Measurements from ENCODE around the gene MED13L. TPM values are rescaled to one million over a fixed set of nuclear protein-coding genes. Genes with fewer than 3 reads are reported as not detected.

Gene MED13L
- total and polyA plus RNA-seq, 2 donors (not counting 1 experiment from before 2014, with no cell fraction given): 20.3 to 207 TPM

DNA sequence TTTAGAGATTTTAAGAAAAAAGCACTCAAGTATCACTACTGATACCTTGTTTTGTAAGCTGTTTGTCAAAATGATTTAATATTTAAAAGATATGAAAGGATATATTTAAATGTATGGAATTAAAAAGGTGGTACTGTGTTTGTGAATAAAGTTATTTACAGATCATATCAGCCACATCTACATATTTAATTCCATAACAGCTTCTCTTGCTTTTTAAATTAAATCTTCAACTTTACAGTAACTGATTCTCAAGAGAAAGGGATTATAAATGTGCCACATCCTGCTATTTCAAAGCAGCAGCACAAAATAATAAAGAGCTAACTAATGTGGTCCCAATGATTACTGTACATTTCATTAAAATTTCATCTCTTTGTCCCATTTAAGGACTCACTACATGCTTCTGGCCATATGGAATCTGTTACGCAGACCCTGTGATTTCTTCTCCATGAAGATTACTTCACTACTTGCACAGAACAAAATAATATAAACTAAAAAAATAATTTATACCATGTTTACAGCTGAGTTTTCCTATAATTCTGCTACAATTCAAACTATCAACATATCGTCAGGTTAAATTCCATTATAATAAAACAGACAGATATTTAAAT lies 117.8 kb downstream of the MED13L start:
- H3K9me3 Mint-ChIP-seq (ENCODE audit: insufficient read depth): no peaks in the 10 kb centered on the region
- CTCF ChIA-PET: no interaction called here
- peaks cover 4 to 14% of the 10 kb centered on the region in 2 donors for H3K4me1 ChIP-seq (ENCODE audit: control insufficient read depth in 2 of 2, insufficient read depth in 2 of 2, low read length in 2 of 2)
- DNase-seq (no peak), ATAC-seq (ENCODE audit: low read depth) (no peak)
- no peaks in the 10 kb centered on the region for H3K27me3 ChIP-seq (replicated peaks in 1 of 4; ENCODE audit: control extremely low read depth in 1 of 4, control insufficient read depth in 3 of 4, insufficient read depth in 4 of 4, low read length in 3 of 4)
- peaks cover 83% of the 10 kb centered on the region for H4K20me1 ChIP-seq (ENCODE audit: control insufficient read depth, insufficient read depth, low read length, poor library complexity, severe bottlenecking)
- H3K4me2 ChIP-seq (replicated peaks; ENCODE audit: low read depth, low read length, poor library complexity, severe bottlenecking): no peak overlapping the region
- WGBS (ENCODE audit: insufficient coverage): no CpG with 5 or more reads among the region's 2 CpGs
- POLR2A ChIA-PET: no interaction called here
- intact Hi-C loops (cut with micrococcal nuclease): no loop called here
- no peak for TF ChIP-seq EZH2 (IDR thresholded peaks at IDR 0.05; ENCODE audit: borderline replicate concordance, insufficient read depth, low read depth, low read length, poor library complexity, severe bottlenecking)
- TF ChIP-seq, protein P1, sequence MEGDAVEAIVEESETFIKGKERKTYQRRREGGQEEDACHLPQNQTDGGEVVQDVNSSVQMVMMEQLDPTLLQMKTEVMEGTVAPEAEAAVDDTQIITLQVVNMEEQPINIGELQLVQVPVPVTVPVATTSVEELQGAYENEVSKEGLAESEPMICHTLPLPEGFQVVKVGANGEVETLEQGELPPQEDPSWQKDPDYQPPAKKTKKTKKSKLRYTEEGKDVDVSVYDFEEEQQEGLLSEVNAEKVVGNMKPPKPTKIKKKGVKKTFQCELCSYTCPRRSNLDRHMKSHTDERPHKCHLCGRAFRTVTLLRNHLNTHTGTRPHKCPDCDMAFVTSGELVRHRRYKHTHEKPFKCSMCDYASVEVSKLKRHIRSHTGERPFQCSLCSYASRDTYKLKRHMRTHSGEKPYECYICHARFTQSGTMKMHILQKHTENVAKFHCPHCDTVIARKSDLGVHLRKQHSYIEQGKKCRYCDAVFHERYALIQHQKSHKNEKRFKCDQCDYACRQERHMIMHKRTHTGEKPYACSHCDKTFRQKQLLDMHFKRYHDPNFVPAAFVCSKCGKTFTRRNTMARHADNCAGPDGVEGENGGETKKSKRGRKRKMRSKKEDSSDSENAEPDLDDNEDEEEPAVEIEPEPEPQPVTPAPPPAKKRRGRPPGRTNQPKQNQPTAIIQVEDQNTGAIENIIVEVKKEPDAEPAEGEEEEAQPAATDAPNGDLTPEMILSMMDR (IDR thresholded peaks at IDR 0.05): no peak
- H3K27ac ChIP-seq (ENCODE audit: low read length in 2 of 2): no peak overlapping the region
- peaks cover 98% of the 10 kb centered on the region for H3K79me2 ChIP-seq (ENCODE audit: control insufficient read depth, insufficient read depth, low read length)
- H3K27ac Mint-ChIP-seq: no peak overlapping the region
- no peaks in the 10 kb centered on the region for H3K9me3 ChIP-seq (ENCODE audit: control extremely low read depth in 1 of 3, control insufficient read depth in 2 of 3, insufficient read depth in 1 of 3, low read length in 2 of 3)
- no peak overlapping the region for H3K4me3 Mint-ChIP-seq
- H3K36me3 ChIP-seq (replicated peaks in 1 of 2; ENCODE audit: control extremely low read depth in 1 of 2, control insufficient read depth in 1 of 2, extremely low read depth in 1 of 2, insufficient read depth in 2 of 2, low read length in 1 of 2): peaks cover 0 to 2% of the 10 kb centered on the region in 2 experiments
- no peak overlapping the region for H3K9ac ChIP-seq (ENCODE audit: low read length)
- no peaks in the 10 kb centered on the region for H3K27me3 Mint-ChIP-seq
- no peak overlapping the region for H3K4me3 ChIP-seq (ENCODE audit: control extremely low read depth in 1 of 5, extremely low read depth in 1 of 5, insufficient read depth in 1 of 5, low read depth in 2 of 5, low read length in 4 of 5)
- peaks cover 50% of the 10 kb centered on the region for H3K4me1 Mint-ChIP-seq
- H2AFZ ChIP-seq (ENCODE audit: insufficient read depth, low read depth, low read length, poor library complexity, severe bottlenecking): no peak overlapping the region

DNA sequence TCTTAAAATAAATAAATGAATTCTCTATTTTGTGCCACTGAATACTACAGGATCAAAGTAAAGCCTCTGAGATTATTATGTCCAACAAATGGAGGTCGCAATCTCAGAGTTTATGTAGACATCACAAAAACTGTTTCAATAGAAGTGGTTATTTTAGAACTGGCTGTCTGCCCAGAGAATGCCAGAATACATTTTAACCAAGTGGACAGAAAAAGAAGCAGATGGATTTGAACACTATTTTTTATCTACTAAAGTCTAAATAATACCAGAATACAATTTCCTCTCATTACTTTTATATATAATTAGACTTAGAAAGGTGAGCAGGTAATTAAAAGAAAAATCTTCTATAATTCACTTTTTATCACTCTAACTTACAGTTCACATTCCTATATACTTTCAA lies 118.3 kb downstream of the MED13L start:
- Histone ChIP-seq H3K27me3 (replicated peaks in 1 of 4; ENCODE audit: control extremely low read depth in 1 of 4, control insufficient read depth in 3 of 4, insufficient read depth in 4 of 4, low read length in 3 of 4) (no peaks in the 10 kb centered on the region), H3K4me3 (ENCODE audit: control extremely low read depth in 1 of 5, extremely low read depth in 1 of 5, insufficient read depth in 1 of 5, low read depth in 2 of 5, low read length in 4 of 5) (no peak overlapping the region), H2AFZ (ENCODE audit: insufficient read depth, low read depth, low read length, poor library complexity, severe bottlenecking) (no peak overlapping the region), H3K79me2 (ENCODE audit: control insufficient read depth, insufficient read depth, low read length) (peaks cover 94% of the 10 kb centered on the region), H3K4me1 (ENCODE audit: control insufficient read depth in 2 of 2, insufficient read depth in 2 of 2, low read length in 2 of 2) (peaks cover 0 to 8% of the 10 kb centered on the region in 2 donors), H3K9ac (ENCODE audit: low read length) (no peak overlapping the region), H3K4me2 (replicated peaks; ENCODE audit: low read depth, low read length, poor library complexity, severe bottlenecking) (no peak overlapping the region), H3K27ac (ENCODE audit: low read length in 2 of 2) (no peak overlapping the region), H3K9me3 (ENCODE audit: control extremely low read depth in 1 of 3, control insufficient read depth in 2 of 3, insufficient read depth in 1 of 3, low read length in 2 of 3) (no peaks in the 10 kb centered on the region), H4K20me1 (ENCODE audit: control insufficient read depth, insufficient read depth, low read length, poor library complexity, severe bottlenecking) (peaks cover 82% of the 10 kb centered on the region), H3K36me3 (replicated peaks in 1 of 2; ENCODE audit: control extremely low read depth in 1 of 2, control insufficient read depth in 1 of 2, extremely low read depth in 1 of 2, insufficient read depth in 2 of 2, low read length in 1 of 2) (peaks cover 0 to 2% of the 10 kb centered on the region in 2 experiments)
- POLR2A ChIA-PET: no interaction called here
- no peaks in the 10 kb centered on the region for H3K27me3 Mint-ChIP-seq
- ATAC-seq (ENCODE audit: low read depth) (no peak), DNase-seq (no peak)
- H3K4me1 Mint-ChIP-seq: peaks cover 46% of the 10 kb centered on the region
- TF ChIP-seq EZH2 (IDR thresholded peaks at IDR 0.05; ENCODE audit: borderline replicate concordance, insufficient read depth, low read depth, low read length, poor library complexity, severe bottlenecking): no peak
- TF ChIP-seq, protein P1 (IDR thresholded peaks at IDR 0.05): no peak
- no peak overlapping the region for H3K4me3 Mint-ChIP-seq
- CTCF ChIA-PET: no interaction called here
- intact Hi-C loops (cut with micrococcal nuclease): no loop called here
- no CpG with 5 or more reads among the region's 1 CpG for WGBS (ENCODE audit: insufficient coverage)
- no peaks in the 10 kb centered on the region for H3K9me3 Mint-ChIP-seq (ENCODE audit: insufficient read depth)
- H3K27ac Mint-ChIP-seq: no peak overlapping the region

Data from B cell (primary cell).